ENCODE data around the gene IFNAR2. TPM values are rescaled to one million over a fixed set of nuclear protein-coding genes. Genes with fewer than 3 reads are reported as not detected.

The IFNAR2 gene
- total and polyA plus RNA-seq, 4 donors: 21.4 to 38.4 (median 27.5) TPM

- Histone ChIP-seq H3K27ac (ENCODE audit: low read depth in 1 of 2, low read length in 1 of 2) (no peak overlapping the region), H3K4me3 (no peak overlapping the region), H3K9me3 (ENCODE audit: control insufficient read depth in 4 of 4, insufficient read depth in 3 of 4, low read length in 3 of 4) (no peaks in the 10 kb centered on the region), H3K9ac (ENCODE audit: insufficient read depth in 1 of 2, low read length in 2 of 2) (no peak overlapping the region), H3K4me1 (ENCODE audit: control insufficient read depth in 5 of 5, insufficient read depth in 5 of 5, low read length in 5 of 5) (peaks cover 0 to 15% (median 8%) of the 10 kb centered on the region in 5 donors), H3K36me3 (ENCODE audit: control insufficient read depth in 4 of 4, insufficient read depth in 4 of 4, low read length in 4 of 4) (no peaks in the 10 kb centered on the region), H3K27me3 (ENCODE audit: control insufficient read depth in 3 of 3, insufficient read depth in 3 of 3, low read length in 2 of 3) (no peaks in the 10 kb centered on the region)
- 61 to 74% methylated on average over 8 of the region's 8 CpGs for WGBS, 2 donors
- DNase-seq (no peak), ATAC-seq (ENCODE audit: insufficient read depth, low FRiP score) (no peak)
- TF ChIP-seq, protein P1, sequence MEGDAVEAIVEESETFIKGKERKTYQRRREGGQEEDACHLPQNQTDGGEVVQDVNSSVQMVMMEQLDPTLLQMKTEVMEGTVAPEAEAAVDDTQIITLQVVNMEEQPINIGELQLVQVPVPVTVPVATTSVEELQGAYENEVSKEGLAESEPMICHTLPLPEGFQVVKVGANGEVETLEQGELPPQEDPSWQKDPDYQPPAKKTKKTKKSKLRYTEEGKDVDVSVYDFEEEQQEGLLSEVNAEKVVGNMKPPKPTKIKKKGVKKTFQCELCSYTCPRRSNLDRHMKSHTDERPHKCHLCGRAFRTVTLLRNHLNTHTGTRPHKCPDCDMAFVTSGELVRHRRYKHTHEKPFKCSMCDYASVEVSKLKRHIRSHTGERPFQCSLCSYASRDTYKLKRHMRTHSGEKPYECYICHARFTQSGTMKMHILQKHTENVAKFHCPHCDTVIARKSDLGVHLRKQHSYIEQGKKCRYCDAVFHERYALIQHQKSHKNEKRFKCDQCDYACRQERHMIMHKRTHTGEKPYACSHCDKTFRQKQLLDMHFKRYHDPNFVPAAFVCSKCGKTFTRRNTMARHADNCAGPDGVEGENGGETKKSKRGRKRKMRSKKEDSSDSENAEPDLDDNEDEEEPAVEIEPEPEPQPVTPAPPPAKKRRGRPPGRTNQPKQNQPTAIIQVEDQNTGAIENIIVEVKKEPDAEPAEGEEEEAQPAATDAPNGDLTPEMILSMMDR (IDR thresholded peaks at IDR 0.05; ENCODE audit: control extremely low read depth, extremely low read depth): no peak
Observed at GRCh38 chr21:33231526-33231925, 1.8 kb downstream of the IFNAR2 start.

GRCh38 chr21:33232291-33233034 lies 2.7 kb downstream of the IFNAR2 start:
- Histone ChIP-seq H3K9me3 (ENCODE audit: control insufficient read depth in 4 of 4, insufficient read depth in 3 of 4, low read length in 3 of 4) (no peaks in the 10 kb centered on the region), H3K27ac (ENCODE audit: low read depth in 1 of 2, low read length in 1 of 2) (peak overlapping the region in 1 of 2 donors; percentile 44), H3K36me3 (ENCODE audit: control insufficient read depth in 4 of 4, insufficient read depth in 4 of 4, low read length in 4 of 4) (no peaks in the 10 kb centered on the region), H3K4me3 (no peak overlapping the region), H3K27me3 (ENCODE audit: control insufficient read depth in 3 of 3, insufficient read depth in 3 of 3, low read length in 2 of 3) (no peaks in the 10 kb centered on the region), H3K4me1 (ENCODE audit: control insufficient read depth in 5 of 5, insufficient read depth in 5 of 5, low read length in 5 of 5) (peaks cover 0 to 15% (median 8%) of the 10 kb centered on the region in 5 donors), H3K9ac (ENCODE audit: insufficient read depth in 1 of 2, low read length in 2 of 2) (no peak overlapping the region)
- TF ChIP-seq, protein P1 (IDR thresholded peaks at IDR 0.05; ENCODE audit: control extremely low read depth, extremely low read depth): no peak
- no peak for ATAC-seq (ENCODE audit: insufficient read depth, low FRiP score)
- DNase-seq: peak in 1 of 3 donors; percentile 32
- WGBS, 2 donors: 21 to 37% methylated on average over 5 of the region's 5 CpGs

DNA sequence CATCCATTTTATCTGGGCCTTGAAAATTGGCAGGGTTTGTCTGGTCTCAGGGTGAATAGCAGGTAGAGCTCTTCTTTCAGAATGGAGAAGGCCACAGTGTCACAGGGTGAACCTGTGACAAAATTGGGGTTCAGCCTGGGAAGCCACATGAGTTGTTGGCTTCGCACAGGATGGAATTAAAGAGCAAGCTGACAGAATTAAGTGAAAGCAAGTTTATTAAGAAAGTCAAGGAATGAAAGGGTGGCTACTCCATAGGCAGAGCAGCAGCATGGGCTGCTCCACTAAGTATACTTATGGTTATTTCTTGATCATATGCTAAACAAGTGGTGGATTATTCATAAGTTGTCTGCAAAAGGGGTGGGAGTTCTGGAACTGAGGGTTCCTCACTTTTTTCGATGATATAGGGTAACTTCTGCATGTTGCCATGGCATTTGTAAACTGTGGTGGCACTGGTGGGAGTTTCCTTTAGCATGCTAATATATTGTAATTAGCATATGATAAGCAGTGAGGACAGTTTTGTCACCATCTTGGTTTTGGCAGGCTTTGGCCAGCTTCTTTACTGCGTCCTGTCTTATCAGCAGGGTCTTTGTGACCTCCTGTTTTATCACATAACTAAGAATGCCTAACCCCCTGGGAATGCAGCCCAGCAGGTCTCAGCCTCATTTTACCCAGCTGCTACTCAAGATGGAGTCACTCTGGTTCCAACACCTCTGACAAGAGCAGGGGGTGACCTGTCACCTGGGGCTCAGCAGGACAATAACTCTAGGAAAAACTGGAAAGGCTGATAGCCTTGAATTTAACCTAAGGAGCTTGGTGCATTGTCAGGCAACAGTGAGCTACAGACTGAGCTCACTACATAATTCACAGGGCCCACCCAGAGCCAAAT lies 5.1 kb downstream of the IFNAR2 start:
- Histone ChIP-seq H3K4me1 (ENCODE audit: control insufficient read depth in 5 of 5, insufficient read depth in 5 of 5, low read length in 5 of 5) (peaks cover 0 to 17% (median 9%) of the 10 kb centered on the region in 5 donors), H3K4me3 (no peak overlapping the region), H3K9ac (ENCODE audit: insufficient read depth in 1 of 2, low read length in 2 of 2) (no peak overlapping the region), H3K9me3 (ENCODE audit: control insufficient read depth in 4 of 4, insufficient read depth in 3 of 4, low read length in 3 of 4) (no peaks in the 10 kb centered on the region), H3K27me3 (ENCODE audit: control insufficient read depth in 3 of 3, insufficient read depth in 3 of 3, low read length in 2 of 3) (no peaks in the 10 kb centered on the region), H3K27ac (ENCODE audit: low read depth in 1 of 2, low read length in 1 of 2) (no peak overlapping the region), H3K36me3 (ENCODE audit: control insufficient read depth in 4 of 4, insufficient read depth in 4 of 4, low read length in 4 of 4) (no peaks in the 10 kb centered on the region)
- DNase-seq (no peak), ATAC-seq (ENCODE audit: insufficient read depth, low FRiP score) (no peak)
- TF ChIP-seq, protein P1 (IDR thresholded peaks at IDR 0.05; ENCODE audit: control extremely low read depth, extremely low read depth): no peak
- WGBS, 2 donors: 85 to 89% methylated on average over 3 of the region's 3 CpGs
